HG03571 (cell line): Measurements from ENCODE around the gene MLLT1.

Experiments used
- ATAC-seq: cut with Tn5 transposase; IDR thresholded peaks from one replicate; pipeline ENCODE4 v1.9.1; 2021; ENCODE audit not compliant: unreplicated experiment

Gene MLLT1

DNA sequence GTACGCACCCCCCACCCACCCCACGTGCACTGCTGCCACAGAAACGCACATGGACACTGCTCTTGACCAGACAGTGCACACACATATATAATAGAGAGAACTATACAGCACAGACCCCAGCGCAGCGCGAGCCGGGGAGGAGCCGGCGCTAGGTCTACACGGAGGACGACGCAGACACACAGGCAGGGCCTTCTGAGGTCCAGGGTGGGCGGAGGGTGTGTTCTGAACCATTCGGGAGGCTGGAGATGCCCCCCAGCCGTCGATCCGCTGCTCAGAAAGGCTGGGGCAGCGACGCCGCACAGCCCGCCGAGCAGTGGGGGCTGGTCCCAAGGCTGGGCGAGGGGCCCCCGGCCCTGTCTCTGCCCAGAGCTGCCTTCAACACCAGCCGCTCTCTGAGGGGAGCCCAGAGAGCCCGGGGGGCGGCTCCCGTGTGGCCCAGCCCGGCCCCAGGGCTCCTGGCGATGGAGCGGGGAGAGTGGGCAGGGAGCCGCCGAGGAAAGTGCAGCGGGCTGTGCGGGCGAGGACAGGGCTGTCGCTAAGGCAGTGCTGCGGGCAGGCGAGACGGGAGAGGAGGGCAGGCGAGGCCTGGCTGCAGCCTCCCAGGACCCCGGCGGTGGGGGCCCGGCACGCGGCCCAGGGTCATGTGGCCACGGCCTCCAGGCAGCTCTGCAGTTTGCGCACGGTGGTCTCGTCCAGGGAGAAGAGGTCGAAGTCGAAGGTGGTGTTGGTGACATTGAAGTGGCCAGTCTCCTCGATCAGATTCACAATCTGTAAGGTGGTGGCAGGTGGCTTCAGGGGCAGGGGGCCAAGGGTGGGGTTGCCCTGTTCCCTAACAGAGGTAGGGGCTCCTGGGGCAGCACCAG lies 67.1 kb downstream of the MLLT1 start:
- no peak for ATAC-seq

DNA sequence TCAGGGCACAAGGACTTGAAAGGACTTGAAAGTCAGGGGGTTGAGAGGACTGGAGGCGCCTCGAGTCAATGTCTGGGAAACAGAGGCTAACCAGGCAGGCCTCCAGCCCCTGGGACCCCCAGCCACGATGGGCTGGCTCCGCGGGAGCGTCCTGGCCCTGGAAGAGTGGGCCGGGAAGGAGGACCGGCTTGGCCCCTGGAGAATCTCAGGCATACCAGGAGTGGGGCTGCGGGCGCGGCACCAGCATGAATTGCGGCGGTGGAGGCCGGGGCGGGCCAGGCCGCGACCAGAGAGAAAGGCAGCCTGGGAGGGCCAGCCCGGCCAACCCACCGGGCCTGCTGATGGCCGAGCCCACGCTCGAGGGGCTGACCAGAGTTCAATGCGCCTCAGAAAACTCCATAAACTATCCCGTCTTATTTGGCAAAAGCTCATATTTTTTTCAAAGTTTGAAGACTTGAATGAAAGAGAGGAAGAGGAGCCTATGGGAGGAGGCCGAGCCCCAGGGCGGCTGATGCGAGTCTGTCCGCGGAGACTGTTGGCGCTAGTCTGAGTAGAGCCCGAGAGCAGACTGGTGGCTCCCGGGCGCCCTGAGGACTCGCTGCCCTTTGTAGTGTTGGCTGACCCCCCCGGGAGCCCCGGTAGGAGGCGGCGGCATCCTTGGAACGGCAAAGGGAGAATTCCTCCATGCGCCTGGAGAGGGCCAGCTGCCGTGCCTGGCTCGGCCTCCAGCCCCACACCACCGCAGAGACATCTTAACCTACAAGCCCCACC lies 68.0 kb downstream of the MLLT1 start:
- ATAC-seq = no peak

- ATAC-seq = no peak
These were observed 68.8 kb downstream of the MLLT1 start for GRCh38 chr19:6210721-6211600.

- no peak for ATAC-seq
These were observed 69.7 kb downstream of the MLLT1 start for GRCh38 chr19:6210091-6210490.

GRCh38 chr19:6209680-6210079 lies 70.1 kb downstream of the MLLT1 start:
- ATAC-seq = no peak

DNA sequence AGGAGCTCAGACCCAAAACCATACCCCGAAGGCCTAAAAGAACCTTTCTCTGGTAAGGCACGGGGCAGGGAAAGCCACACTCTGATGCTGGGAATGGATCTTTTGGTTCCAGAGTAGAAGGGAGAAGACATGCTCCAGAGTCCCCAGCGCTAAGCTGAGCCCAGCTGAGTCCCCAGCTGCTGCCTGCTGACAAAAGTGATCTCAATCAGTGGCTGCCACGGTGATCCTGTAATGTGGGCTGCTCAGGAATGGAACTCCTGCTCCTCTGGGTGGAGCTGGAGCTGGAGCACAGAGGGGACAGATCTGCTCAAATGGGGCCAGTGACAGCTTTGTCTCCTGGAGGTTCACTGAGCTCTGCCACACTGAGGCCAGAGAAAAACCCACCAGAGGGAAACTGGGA lies 70.5 kb downstream of the MLLT1 start:
- ATAC-seq = no peak

- ATAC-seq = no peak
These were observed 74.7 kb downstream of the MLLT1 start for GRCh38 chr19:6204866-6205723.

DNA sequence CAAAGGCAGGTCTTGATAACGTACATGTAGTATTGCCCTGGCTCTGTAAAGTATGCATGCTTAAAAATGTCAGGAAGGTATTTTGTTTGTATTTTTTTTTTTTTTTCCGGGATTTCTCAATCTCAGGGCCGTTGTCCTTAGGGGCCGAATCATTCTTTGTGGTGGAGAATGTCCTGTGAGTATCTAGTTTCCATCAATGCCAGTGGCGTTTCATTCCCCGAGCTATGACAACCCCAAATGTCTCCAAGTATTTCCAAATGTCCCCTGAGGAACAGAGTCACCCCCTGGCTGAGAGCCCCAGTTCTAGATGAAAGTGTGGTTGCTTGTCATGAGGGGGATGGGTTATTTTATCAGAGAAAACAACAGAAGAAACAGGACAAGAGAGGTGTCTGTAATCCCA lies 75.6 kb downstream of the MLLT1 start:
- no peak for ATAC-seq

DNA sequence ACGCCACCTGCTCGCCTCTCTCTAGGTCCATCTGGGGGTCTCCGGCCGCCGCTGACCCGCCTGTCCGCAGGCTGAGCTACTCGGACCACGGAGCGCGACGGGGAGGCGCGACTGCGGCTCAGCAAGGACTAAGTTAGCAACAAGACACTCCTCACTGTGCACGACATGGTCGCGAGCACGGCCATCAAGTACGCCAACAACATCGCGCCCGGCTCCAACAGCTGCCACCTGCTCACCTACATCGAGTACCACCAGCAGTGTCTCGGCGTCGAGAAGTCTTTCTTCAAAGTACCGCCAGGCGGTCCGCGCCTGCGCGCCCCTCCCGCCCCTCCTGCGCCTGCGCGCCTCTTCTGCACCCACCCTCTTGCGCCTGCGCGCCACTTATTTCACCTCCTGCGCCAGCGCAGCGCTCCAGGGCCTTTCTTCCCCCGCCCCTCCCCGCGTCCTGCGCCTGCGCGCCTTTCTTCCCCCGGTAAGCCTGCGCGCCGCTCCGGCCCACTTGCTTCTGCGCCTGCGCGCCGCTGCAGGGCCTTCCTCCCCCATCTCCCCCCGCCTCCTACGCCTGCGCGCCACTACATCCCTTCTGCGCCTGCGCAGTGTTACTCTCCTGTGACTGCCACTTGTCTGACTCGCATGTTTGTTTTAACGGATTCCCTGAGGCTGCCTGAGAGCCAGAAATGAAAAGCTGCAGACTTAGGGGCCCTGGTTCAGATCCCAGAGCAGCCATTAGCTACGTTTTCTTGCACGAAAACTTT lies 80.4 kb downstream of the MLLT1 start:
- ATAC-seq = peak; percentile 55

GRCh38 chr19:6198896-6199239 lies 80.9 kb downstream of the MLLT1 start:
- ATAC-seq = peak; percentile 4

- ATAC-seq = no peak
These were observed 83.4 kb downstream of the MLLT1 start for GRCh38 chr19:6196361-6196760.

DNA sequence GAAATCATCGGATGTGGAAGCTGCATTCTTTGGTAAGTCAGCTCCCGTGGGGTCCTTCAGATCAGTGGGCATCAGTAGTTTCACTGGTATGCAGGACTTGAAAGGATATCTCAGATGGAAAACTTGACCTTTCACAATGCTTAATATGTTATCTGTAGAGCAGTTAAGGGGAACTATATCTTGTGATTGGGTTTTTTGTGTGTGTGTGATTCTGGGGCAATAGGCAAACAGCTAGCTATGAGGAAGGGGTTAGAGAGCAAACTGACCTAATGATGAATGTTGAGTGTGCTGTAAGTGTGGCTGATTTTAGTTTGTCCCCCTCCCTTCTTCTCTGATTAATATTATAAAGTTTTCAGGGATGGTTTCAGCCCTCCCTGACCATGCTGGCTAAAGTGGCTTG lies 91.0 kb downstream of the MLLT1 start:
- no peak for ATAC-seq

DNA sequence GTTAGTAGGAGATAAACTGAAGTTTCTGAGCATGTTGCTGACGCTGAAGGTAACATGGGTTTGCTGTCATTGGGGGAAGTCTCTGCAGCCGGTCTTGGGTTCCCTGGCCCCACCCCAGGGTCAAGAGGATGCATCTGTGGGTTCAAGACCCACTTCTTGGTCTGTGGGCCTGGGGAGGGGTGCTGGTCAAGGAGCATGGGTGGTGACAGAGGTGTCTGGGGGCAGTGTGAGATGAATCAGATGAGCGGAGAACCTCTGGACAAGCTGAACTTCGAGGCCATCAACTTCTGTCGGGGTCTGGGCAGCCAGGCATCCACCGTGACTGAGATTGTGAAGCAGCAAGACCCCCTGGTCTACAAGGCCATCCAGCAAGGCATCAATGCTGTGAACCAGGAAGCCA lies 92.4 kb downstream of the MLLT1 start:
- ATAC-seq = no peak

GRCh38 chr19:6185835-6186834 lies 93.6 kb downstream of the MLLT1 start:
- no peak for ATAC-seq

GRCh38 chr19:6185093-6185834 lies 94.5 kb downstream of the MLLT1 start:
- no peak for ATAC-seq

DNA sequence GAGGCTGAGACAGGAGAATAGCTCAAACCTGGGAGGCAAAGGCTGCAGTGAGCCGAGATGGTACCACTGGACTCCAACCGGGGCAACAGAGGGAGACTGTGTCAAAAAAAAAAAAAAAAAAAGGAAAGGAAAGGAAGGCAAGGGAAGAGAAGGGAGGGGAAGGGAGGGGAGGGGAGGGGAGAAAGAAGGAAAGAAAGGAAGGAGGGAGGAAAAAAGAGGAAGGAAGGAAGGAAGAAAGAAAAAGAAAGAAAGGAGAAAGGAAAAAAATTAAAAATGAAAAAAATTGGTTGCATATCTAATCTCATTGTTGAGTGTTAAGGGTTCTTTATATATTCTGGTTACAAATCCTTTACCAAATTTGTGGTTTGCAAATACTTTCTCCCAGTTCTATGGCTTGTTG lies 98.7 kb downstream of the MLLT1 start:
- no peak for ATAC-seq

DNA sequence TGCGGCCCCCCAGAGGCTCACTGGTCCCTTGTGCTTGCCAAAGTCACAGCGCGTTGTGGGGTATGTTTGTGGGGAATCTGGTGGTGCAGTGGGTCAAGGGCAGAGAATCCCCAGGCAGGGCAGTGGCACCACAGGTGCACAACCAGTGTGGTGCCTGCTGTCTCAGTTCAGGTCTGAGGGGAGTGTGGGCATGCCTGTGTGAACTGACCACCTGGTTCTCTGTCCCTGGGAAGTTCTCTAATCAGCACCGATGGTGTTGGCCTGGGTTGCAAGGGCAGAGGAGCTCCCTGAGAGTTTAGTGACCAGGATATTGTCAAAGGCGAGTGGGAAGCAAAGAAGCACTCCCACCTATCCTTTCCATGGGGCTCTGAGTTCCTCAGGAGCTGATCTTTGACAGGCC lies 106.6 kb downstream of the MLLT1 start:
- ATAC-seq = no peak
